Measurements from ENCODE around the gene SEPTIN12.

Gene SEPTIN12, protein sequence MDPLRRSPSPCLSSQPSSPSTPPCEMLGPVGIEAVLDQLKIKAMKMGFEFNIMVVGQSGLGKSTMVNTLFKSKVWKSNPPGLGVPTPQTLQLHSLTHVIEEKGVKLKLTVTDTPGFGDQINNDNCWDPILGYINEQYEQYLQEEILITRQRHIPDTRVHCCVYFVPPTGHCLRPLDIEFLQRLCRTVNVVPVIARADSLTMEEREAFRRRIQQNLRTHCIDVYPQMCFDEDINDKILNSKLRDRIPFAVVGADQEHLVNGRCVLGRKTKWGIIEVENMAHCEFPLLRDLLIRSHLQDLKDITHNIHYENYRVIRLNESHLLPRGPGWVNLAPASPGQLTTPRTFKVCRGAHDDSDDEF

DNA sequence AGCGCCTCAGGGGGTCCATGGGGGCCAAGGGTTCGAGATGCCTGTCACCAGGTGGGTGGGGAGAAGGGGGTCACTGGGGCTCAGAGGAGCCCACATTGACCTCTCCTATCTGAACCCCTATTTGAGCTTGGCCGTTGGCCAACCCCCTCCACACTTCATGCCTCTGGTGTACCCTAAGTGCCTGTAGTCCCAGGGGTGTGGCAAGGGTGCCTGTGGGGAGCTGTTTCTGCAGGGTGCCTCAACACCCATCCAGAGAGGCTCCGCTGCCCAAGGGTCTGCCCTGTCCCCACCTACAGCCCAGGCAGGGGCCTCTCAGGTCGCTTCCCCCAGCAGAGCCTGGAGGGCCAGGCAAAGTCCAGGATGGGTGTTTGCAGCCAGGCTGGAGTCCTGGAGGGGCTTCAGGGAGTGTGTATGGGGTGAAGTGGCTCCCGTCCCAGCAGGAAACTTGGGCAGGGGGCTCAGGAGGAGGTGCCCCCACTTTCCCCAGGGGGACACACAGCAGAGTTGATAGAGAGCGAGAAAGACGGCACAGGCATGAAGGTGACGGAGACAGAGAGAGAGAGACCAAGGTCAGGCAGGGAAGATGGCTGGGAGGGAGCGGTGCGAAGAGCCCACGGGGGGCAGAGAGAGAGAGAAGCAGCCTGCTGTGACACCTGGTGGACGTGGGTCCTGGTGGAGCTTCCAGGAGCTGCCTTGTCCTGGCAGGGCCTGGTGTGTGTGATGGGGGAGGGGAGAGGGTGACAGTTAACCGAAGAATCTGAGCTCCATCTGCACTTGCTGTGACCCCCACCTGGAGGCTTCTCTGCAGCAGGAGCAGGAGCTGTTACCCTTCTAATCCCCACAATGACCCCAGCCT lies at the start of gene SEPTIN12:
Gene SEPTIN12 (minus strand): TSS at position 719 of the 856 bp plus-strand sequence. CDS start 700 bp downstream, at position 19.
- no peak for DNase-seq

DNA sequence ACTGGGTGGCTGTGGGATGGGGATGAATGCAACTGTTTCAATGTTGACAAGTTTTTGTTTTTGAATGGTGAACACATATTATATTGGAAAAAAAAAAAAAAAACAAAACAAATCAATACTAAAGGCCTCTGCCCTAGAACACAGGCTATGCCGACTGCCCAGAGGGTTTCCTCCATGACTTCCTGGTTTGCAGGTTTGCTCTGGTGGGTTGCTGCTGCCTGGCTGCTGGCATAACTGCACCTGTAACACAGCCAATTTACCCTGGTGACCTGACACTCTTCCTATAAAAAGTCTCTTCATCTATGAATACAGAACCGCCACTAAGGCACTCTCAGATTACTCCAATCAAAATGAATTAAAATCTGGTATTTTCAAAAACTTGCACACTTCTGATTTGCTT lies 48.6 kb upstream of the SEPTIN12 start:
- no peak for DNase-seq

DNA sequence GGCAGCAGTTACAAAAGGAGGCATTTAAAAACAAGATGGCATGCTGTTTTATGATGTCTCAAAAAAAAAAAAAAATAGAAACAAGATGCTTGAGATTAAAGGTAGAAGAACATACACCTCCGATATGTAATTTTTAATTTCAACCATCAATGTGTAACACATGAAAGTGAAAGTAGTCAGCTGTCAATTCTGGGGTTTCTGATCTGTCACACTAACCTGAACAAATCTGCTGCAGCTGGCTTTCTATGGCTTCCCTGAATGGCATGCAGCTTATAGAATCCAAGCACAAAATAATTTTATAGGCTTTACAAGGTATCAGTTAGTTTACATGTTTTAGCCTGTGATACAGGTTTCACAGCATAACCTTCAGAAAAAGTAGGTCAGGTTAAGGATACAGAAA lies 45.4 kb upstream of the SEPTIN12 start:
- DNase-seq, result peak; percentile 10

DNA sequence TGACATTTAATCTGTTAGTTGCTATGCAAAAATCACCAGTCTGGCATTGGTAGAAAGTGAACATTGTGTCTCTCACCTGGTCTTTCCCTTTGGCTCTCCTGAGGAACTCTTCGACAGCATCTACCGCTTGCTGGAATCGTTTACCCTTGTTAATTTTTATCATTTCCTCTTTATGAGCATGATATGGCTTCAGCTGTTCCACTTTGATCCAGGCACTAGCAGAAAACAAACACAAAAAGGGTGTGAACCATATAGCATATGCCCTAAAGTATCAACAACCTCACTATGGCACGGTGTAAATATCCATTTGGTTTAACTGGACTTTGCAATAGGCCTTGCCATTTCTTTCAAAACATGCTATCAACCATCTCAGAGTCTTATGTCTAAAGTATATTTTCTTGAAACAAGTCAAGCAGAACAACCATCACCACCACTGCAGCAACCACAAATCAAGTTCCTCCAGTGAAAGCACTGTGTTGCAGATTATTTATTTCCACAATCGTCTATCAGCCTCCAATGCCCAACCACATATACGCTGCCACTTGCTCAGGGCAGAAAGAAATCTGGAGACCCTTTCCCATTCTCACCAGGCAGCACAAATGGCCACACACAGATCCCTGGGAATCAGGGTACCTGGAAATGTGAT lies 44.7 kb upstream of the SEPTIN12 start:
- no peak for DNase-seq

DNA sequence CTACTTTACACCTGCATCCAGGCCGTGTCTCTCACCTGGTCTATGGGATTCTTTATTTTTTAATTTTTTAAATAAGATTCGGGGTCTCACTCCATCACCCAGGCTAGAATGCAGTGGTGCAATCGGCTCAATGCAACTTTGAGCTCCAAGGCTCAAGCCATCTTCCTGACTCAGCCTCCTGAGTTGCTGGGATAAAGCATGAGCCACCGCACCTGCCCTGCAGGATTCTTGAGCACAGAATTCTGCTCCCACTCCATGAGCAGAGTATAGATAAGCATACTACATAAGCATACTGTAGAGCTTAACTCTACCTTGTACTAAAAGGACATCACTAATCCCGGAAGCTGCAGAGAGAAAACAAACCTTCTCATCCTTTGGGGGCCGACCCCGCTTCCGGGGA lies 43.5 kb upstream of the SEPTIN12 start:
- DNase-seq, result no peak

DNA sequence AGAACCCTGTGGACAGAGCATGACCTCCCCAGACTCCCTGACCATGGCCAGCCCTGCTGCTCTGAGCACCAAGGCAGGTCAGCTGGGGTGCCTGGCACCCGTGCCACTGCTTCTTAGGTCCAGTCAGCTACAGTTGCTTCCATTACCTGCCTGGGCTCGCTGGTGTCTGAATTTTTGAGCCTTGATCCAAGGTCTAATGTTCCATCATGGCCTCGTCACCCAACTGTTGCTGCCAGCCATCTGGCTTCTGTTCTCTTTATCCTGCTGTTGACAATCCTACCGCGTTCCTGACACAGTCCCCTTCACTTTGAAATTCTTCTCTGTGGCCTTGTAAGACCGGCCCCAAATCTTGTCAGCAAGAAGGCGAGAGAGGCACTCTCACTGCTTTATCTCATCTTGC lies 42.3 kb upstream of the SEPTIN12 start:
- no peak for DNase-seq

DNA sequence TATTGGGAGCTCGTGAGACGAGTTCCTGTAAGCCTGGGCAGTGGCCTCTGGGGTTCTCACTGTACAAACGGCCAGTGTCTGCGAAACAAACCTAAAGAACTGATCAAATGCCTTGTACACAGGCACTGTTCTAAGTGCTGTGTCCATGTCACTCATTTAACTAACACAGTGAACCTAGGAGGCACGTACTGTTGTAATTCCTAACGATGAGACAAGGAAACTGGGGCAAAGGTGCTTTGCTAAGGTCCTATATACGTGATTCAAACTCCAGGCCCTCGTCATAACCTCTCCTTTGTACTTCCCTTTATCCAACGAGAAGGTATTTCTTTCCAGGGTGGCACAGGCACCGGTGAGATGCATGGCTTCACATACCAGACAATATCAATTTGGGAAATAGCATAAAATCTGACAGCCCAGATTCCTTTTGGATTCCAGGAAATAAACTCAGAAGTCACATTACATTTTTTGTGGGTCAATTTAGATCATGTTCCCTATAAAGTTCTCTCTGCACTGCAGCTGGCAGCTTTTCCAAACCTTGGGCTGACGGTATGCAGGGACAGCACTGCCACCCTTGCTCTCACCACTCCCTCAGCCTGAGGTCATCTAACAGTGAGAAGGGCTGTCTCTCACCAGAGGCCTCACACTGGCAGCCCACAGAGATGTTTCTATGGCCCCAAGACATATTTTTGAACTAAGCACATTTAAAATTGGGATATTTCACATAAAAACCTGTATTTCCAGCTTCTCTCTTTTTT lies 40.6 kb upstream of the SEPTIN12 start:
- no peak for DNase-seq

DNA sequence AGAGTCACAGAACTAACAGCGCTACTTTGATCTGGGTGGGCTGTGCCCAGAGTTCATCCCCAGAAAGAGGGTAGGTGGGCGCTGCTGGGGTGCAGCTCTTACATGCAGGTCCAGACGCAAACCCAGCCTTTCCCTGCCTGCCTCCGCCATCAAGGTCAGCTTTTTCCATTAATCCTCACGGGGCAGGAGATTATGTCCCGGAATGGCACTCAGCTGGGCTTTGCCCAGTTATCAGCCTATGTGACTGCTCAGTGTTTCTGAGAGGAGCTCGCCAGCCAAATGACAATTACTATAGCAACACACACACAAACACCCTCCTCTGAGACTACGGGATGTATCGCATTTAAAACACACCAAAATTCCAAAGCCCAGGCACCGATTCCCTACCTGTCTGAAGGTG lies 38.8 kb upstream of the SEPTIN12 start:
- no peak for DNase-seq

DNA sequence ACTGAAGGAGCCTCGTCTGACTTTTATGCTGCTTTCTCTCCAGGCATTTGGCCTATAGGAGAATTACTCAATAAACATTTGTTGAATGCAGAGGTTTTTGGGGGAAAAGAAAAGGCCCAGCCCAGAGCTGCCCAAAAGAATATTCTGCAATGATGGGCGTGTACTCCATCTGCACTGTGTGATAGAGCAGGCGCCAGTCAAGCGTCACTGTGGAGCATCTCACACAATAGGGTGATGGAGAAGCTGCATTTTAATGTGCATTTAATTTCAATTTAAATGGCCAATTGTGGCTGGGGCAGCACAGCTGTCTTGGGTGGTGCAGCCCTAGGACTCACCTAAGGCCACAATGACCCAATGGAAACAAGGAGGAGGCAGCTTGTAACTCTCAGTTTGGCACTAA lies 38.4 kb upstream of the SEPTIN12 start:
- DNase-seq, result no peak

DNA sequence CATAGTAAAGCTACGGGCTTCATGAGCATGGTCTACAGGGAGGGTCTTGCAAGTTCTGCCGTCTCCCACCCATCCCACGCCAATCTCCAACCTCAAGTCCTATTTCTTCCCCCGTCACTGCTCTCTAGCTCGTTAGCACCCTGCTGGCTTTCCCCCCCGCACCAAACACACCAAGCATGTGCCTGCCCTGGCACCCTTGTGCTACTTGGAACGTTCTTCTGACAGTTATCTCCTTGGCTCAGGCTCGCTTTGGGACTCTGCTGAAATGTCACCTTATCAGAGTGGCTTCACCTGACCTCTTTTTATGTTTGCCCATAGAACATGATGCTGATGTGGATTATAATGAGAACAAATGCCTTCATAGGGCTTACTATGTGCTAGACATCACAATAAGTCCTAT lies 37.1 kb upstream of the SEPTIN12 start:
- no peak for DNase-seq

DNA sequence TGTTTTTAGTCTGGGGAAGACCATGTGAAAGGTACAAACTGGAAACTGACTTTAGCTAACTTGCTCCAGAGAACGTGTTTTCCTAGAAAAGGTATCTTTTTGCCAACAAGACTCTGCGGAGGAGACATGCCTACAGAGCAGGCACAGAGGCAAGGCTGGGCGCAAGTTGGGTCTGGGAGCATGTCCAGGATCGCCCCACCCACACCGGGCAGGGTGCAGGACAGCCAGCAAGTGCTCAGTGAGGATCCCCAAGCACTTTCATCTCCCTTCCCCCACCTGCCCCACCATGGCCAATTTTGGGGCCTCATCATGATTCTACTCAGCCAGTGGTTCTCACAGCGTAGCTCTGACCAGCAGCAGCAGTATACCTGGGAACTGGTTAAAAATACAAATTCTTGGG lies 32.5 kb upstream of the SEPTIN12 start:
- no peak for DNase-seq

DNA sequence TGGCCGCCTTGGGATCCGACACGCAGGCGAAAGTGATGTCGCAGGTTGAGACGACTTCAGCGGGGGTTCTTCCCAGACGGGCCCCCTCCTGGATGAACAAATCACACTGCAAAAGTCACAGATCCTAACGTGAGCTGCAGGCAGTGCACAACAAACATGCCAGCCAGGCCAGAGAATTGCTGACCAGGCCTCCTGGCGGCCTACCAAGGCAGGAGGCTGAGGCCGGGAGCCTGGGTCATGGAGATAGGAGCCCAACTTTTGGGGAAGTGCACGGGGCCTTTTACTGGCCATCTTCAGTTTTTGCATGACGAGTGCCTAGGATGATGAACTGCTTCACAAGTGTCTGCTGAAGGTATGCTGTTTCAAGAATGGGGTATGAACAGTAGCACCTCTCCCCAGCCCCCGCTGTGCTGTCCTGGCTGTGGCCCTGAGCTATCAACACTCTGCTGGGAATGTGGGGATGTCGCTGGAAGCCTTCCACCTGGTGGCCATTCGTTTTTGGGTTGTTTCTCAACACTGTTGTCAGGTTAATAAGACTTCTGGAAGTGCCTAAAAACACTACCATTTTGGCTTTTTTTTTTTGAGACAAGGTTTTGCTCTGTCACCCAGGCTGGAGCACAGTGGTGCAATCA lies 26.5 kb upstream of the SEPTIN12 start:
- DNase-seq, result no peak

DNA sequence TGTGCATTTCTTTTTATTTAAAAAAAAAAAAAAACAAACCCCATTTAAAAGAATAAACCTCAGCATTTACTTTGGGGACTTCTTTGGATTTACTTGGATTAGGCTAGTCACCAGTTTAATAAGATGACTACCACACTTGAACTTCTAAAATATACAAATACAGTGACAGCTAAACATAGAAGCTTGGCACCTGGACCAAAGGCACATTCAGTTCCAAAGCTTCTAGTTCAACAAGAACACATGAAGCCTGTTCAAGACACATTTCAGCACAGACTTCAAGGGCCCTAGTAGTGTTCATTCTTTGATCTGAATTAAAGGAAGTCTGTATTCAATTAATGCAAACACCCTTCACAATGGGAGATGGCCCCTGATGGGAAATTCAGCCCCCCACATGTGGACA lies 25.9 kb upstream of the SEPTIN12 start:
- no peak for DNase-seq

DNA sequence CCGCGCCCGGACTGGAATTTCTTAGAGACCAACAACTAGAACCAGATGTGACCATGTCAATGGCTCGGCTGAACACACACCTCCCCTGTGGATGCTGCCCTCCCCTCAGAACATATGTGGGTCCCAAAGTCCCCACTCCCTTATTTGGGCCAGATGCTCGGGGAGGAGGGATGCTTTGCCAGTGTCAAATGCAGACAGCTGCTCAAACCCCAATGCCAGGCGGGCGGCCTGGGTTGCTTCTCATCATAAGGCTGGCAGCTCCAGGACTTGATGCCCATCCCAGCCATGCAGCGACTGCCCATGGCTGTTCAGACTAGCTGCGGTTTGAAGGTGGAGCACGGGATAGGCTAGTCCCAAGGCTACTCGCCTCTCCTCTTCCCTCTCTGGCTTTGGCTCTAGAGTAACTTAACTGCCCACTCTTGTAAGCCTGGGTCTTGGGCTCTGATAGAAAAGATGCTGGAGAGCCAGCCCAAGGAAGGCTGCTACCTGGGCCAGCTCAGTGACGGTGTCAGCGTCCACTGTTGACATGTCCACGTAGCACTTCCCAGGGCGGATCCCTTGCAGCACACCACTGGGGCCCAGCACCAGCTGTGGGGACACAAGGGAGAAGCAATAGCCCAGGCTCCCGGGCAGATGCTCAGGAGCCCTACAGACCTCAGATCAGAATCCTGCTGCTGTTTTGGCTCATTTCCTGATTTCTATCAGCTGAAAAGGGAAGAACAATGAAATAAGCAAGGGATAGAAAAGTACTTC lies 25.3 kb upstream of the SEPTIN12 start:
- no peak for DNase-seq

DNA sequence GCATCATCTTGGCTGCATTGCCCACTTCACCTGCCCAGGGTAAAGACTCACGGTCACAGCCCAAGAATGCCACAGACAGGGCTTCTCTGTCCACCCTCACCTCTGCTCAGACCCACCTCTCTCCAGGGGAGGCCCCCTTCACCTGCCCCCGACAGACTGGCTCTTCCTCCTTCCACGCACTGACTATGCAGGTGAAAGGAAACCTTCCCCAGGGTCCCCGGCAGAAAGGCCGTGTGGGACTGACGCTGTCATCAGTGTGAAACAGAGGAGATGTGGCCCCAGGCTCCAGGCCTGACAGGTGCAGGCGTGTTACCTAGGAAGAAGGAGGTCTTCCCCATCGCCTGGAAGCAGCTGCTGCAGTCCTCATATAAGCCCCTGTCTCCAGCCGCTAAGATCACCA lies 23.6 kb upstream of the SEPTIN12 start:
- DNase-seq, result no peak

DNA sequence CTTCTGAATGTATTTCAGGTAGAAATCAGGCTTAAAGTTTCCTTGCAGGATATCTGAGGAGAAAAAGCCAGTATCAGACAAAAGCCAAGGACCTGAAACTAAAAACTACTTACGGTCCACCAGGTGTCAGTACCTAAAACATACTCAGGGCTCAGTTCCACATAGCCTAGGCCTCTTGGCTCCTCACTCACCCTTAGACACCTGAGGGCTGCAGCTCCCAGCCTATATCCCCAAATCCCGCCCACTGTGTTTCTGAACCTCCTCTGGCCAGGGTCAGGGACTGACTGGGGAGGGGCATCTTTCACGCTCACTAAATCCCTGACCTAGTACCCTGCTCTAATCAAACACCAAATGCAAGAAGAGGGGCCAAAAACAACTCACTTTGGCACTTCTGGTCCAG lies 23.1 kb upstream of the SEPTIN12 start:
- no peak for DNase-seq

DNA sequence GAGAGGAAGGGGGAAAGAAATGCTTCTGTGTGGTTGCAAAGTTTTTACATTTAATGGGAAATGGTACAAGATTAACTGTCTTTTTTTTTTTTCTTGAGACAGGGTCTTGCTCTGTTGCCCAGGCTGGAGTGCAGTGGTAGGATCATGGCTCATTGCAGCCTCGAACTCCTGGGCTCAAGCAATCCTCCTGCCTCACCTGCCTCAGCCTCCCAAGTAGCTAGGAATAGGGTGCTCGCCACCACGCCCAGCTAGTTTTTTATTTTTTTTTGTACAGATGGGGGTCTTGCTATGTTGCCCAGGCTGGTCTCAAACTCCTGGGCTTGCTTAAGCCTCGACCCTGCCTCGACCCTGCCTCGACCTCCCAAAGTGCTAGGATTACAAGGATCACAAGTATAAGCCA lies 18.1 kb upstream of the SEPTIN12 start:
- no peak for DNase-seq

DNA sequence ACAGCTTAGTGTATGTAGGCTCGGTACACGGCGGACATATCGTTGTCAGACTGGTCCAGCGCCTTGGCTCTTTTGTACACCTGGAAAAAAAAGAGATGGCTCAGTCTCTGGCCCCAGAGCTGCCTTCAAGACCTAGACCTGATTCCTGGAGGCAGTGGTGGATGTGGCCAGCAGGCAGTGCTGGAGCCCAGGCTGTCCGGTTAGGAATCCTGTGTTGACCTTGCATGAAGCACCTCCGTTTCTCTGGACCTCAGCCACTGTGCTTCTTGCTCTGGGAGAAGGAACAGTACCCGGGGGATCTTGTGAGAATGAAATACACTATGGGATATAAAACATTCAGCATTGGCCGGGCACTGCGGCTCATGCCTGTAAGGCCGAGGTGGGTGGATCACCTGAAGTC lies 17.1 kb upstream of the SEPTIN12 start:
- no peak for DNase-seq

DNA sequence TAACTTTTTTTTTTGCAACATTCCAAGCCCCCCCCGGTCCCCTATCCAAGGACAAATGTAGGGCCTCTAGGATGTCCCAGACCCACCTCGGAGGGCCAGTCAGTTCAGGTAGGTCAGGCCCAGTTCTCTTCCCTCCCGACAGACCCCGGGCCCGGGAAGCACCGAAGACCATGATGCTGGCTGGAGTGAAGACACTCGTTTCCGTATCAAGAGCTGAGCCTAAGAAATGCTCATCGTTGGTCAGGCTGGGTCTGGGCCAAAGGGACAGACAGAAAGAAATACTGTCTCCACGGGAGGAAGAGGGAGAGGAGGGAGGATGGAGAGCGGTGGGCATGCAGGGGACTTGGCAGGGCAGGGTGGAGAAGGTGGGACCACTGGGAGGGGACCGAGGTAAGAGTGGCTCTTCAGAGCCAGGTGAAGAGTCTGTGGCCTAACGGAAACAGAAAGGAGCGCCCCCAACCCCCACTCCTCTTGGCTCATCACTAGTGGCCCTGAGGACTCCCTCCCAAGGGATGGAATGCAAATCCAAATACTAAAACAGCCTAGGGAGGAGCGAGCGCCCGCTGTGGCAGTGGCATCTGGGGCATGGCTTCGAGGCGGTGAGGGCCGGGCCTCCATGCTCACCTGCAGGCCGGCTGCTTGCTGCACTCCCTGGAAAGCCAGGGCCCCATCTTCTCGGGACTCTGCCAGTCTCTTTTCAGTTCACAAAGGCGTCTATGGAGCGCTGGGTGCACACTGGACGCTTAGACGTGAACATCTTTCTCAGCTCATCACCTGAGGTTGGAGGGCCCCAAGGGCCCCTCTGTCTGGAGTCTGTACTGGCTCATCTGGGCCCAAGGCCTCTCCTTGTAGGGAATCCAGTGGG lies 16.0 kb upstream of the SEPTIN12 start:
- no peak for DNase-seq

DNA sequence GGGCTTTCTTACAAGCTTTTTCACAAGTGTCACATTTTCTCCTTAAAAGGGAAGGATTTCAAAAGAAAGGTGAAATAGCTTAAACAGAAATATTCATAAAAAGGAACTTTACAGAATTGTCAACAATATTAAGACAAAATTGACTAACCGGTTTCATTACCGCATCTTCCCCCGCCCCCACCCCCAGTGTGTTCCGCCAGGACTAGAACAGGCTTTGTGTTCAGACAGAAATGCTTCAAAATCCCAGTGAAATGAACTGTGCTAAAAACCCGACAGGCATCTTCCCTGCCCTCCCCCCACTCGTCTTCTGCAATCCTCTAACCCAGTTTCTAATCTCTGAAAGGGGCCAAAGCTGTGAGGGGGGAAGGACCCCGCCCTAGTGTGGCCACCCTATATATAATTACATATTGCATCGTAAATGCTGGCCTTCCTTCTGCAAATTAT lies 15.3 kb upstream of the SEPTIN12 start:
- DNase-seq, result no peak

Data from activated CD4-positive, alpha-beta T cell treated with anti-CD3 and anti-CD28 coated beads, Interleukin-2, amount 50 U/mL, for 16 hours (primary cell).